Nephron progenitor cell (in vitro differentiated cells): ENCODE results near the gene VDR.

Experiments used
- DNase-seq: peaks from one replicate; pipeline ENCODE4 v3.0.0; 2021
- H3K27ac Mint-ChIP-seq: 2 replicates; pipeline ENCODE4 v1.8.0; 2021; ENCODE audit warnings: mild to moderate bottlenecking, moderate library complexity, mixed read lengths
- H3K27me3 Mint-ChIP-seq: 2 replicates; pipeline ENCODE4 v1.8.0; 2021; ENCODE audit warnings: mild to moderate bottlenecking, low read depth, mixed read lengths; ENCODE audit not compliant: poor library complexity
- H3K36me3 Mint-ChIP-seq: 2 replicates; pipeline ENCODE4 v1.8.0; 2021; ENCODE audit warnings: low read depth, mixed read lengths
- H3K4me1 Mint-ChIP-seq: 2 replicates; pipeline ENCODE4 v1.8.0; 2021; ENCODE audit warnings: mixed read lengths
- H3K4me3 Mint-ChIP-seq: 2 replicates; pipeline ENCODE4 v1.8.0; 2021; ENCODE audit warnings: mild to moderate bottlenecking, moderate library complexity, mixed read lengths
- H3K9me3 Mint-ChIP-seq: 2 replicates; pipeline ENCODE4 v1.8.0; 2021; ENCODE audit warnings: mild to moderate bottlenecking, moderate library complexity, mixed read lengths
- TF ChIP-seq, protein P1 (sequence below): fragments of 200-600 bp; sonication (generic); IDR thresholded peaks from 2 replicates; pipeline ENCODE4 v1.5.0; 2021; ENCODE audit warnings: antibody characterized with exemption

Gene VDR

DNA sequence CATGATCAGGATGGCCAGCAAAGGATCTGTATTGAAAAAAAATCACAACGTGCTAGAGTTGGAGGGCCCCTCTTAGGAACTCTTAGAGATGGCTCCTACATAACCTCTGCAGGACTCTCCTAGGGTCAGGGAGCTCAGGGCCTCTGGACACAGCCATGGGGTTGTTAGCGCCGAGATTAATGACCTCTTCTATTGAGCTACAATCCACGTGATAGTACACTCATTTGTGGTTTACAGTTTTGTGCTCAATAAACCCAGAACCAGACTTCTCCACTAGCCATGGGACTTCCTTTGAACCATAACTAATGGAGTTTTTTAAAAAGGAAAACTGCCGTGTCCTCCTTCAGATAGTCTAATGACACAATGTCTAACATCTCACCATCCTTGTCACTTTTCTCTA, 55.5 kb downstream of the VDR start:
- Mint-ChIP-seq H3K4me1 (peaks cover 71% of the 10 kb centered on the region), H3K27ac (no peak overlapping the region), H3K36me3 (no peaks in the 10 kb centered on the region), H3K4me3 (no peak overlapping the region), H3K9me3 (no peaks in the 10 kb centered on the region), H3K27me3 (peaks cover 21% of the 10 kb centered on the region)
- DNase-seq = no peak
- TF ChIP-seq, protein P1, sequence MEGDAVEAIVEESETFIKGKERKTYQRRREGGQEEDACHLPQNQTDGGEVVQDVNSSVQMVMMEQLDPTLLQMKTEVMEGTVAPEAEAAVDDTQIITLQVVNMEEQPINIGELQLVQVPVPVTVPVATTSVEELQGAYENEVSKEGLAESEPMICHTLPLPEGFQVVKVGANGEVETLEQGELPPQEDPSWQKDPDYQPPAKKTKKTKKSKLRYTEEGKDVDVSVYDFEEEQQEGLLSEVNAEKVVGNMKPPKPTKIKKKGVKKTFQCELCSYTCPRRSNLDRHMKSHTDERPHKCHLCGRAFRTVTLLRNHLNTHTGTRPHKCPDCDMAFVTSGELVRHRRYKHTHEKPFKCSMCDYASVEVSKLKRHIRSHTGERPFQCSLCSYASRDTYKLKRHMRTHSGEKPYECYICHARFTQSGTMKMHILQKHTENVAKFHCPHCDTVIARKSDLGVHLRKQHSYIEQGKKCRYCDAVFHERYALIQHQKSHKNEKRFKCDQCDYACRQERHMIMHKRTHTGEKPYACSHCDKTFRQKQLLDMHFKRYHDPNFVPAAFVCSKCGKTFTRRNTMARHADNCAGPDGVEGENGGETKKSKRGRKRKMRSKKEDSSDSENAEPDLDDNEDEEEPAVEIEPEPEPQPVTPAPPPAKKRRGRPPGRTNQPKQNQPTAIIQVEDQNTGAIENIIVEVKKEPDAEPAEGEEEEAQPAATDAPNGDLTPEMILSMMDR = no peak

DNA sequence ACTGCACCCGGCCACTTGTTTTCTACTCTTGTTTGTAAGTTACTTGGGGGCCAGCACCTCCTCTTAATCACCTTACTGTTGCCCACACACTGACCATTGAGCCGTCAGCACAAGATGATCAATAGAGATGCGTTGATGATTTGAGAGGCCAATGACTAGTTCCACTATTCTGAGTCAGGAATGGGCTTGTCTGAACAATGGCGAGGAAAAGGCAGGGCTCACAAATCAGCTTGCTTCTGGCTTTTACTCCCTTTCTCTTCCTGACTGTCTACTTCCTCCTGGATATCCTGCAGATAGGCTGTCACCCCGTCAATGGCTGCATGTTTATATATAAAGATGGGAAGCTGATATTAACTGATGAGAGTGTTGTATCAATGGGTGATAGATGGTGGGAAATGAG, 55.9 kb downstream of the VDR start:
- Mint-ChIP-seq H3K4me3 (no peak overlapping the region), H3K27ac (no peak overlapping the region), H3K4me1 (peaks cover 75% of the 10 kb centered on the region), H3K27me3 (peaks cover 21% of the 10 kb centered on the region), H3K36me3 (no peaks in the 10 kb centered on the region), H3K9me3 (no peaks in the 10 kb centered on the region)
- no peak for DNase-seq
- TF ChIP-seq, protein P1 = no peak

DNA sequence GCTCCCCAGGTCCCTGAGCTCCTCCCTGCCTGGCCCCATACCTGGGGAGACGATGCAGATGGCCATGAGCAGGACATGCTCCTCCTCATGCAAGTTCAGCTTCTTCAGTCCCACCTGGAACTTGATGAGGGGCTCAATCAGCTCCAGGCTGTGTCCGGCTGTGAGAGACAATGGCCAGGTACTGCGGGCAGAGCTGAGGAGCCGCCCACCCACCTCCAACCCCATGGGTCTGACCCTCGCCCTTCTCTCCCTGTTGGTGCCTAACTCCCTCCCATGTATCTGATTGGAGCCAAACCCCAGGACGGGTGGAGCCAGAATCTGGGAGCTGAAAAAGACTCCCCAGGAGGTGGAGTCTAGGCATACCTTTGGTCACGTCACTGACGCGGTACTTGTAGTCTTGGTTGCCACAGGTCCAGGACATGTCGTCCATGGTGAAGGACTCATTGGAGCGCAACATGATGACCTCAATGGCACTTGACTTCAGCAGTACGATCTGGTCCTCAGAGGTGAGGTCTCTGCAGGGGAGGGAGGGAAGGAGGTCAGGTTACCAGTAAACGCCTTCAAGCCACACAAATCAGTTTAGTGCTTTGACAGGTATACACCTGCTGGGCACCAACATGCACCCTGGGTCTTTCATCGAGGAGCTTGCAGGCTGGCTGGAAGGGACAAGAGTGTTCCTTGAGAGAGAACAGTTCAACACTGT, 58.3 kb downstream of the VDR start:
- Mint-ChIP-seq H3K27ac (no peak overlapping the region), H3K4me1 (peaks cover 83% of the 10 kb centered on the region), H3K36me3 (no peaks in the 10 kb centered on the region), H3K4me3 (no peak overlapping the region), H3K9me3 (no peaks in the 10 kb centered on the region), H3K27me3 (peaks cover 31% of the 10 kb centered on the region)
- TF ChIP-seq, protein P1 = no peak
- no peak for DNase-seq

DNA sequence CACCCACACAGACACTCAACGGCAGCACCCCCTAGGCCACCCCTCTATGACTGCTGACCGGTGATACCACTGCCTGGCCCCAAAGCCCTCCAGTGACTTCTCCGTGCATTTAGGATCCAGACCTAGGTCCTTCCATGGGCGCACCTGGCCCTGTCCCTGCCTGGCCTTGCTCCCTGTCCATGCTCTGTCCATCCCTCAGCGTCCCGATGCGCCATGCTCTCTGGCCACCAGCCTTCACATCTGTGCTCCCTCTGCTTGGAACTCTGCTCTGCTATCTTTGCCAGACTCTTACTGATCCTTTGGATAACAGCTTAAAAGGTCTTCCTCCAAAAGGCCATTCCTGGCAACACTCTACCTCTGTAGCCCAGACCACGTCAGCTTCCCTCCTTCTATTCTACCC, 59.7 kb downstream of the VDR start:
- Mint-ChIP-seq H3K9me3 (no peaks in the 10 kb centered on the region), H3K27me3 (peaks cover 36% of the 10 kb centered on the region), H3K27ac (no peak overlapping the region), H3K36me3 (no peaks in the 10 kb centered on the region), H3K4me3 (peak overlapping the region; percentile 28), H3K4me1 (peaks cover 78% of the 10 kb centered on the region)
- DNase-seq = no peak
- TF ChIP-seq, protein P1 = no peak

DNA sequence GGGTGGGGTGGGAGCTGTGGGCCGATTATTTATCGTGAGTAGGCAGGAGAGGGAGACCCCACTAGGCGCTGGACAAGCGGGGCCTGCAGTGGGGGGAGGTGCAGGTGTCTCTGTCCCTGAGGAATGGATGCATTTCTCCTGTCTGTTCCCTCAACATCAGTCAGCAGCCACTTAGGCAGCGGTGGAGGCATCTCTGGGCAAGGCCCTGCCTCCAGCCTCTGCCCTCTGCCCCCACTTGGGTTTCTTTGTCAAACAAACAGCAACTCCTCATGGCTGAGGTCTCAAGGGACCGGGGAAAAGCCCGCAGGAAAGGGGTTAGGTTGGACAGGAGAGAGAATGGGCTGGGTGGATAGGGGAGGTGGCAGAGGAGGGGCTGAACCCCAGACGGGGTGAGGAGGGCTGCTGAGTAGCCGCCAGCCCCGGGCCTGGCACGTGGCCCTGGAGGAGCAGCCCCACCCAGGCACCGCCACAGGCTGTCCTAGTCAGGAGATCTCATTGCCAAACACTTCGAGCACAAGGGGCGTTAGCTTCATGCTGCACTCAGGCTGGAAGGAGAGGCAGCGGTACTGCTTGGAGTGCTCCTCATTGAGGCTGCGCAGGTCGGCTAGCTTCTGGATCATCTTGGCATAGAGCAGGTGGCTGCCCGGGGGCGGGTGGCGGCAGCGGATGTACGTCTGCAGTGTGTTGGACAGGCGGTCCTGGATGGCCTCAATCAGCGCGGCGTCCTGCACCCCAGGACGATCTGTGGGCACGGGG, 60.4 kb downstream of the VDR start:
- H3K36me3 Mint-ChIP-seq = no peaks in the 10 kb centered on the region
- peaks cover 79% of the 10 kb centered on the region for H3K4me1 Mint-ChIP-seq
- H3K27me3 Mint-ChIP-seq = peaks cover 39% of the 10 kb centered on the region
- no peak overlapping the region for H3K27ac Mint-ChIP-seq
- TF ChIP-seq, protein P1 = no peak
- no peaks in the 10 kb centered on the region for H3K9me3 Mint-ChIP-seq
- H3K4me3 Mint-ChIP-seq = no peak overlapping the region
- no peak for DNase-seq
